Panc1 (cell line): ENCODE data around the gene EDEM3. TPM values are rescaled to one million over a fixed set of nuclear protein-coding genes. Genes with fewer than 3 reads are reported as not detected.

Experiments used
- ATAC-seq: fragments of 200-7000 bp; cut with Tn5 transposase; 2 replicates; pipeline ENCODE4 v1.9.1; 2020; ENCODE audit warnings: mild to moderate bottlenecking, moderate library complexity
- BruUV-seq: library from RNA; stranded (reverse); fragments of 400-500 nt; replicated peaks from 2 replicates; lab custom pipeline; 2021; lab: Mats Ljungman, UMichigan
- CTCF ChIA-PET: fragments of 300-600 bp; sonication (Branson Sonifier 250); formaldehyde crosslinking; loops from one replicate; lab custom pipeline; 2022; ENCODE audit warnings: antibody characterized with exemption; lab: Charles Lee
- POLR2A ChIA-PET: fragments of 300-600 bp; sonication (Branson Sonifier 250); formaldehyde crosslinking; loops from one replicate; lab custom pipeline; 2022; ENCODE audit warnings: antibody characterized with exemption; lab: Charles Lee
- DNase-seq: peaks from one replicate; pipeline ENCODE4 v3.0.0-alpha.2; 2010; ENCODE audit warnings: low read depth, low spot score
- H3K27ac ChIP-seq: 2 replicates; pipeline ENCODE4 v1.5.1; 2011; ENCODE audit warnings: mild to moderate bottlenecking, low read length, inconsistent platforms
- H3K27me3 ChIP-seq: fragments of 200-500 bp; sonication (Bioruptor generic); 2 replicates; pipeline ENCODE4 v1.6.0; 2014; ENCODE audit warnings: low read length, inconsistent platforms; ENCODE audit not compliant: control insufficient read depth, insufficient read depth
- H3K36me3 ChIP-seq: fragments of 200-500 bp; sonication (Bioruptor generic); 2 replicates; pipeline ENCODE4 v1.5.1; 2014; ENCODE audit warnings: inconsistent platforms, mild to moderate bottlenecking, low read length, moderate library complexity; ENCODE audit not compliant: control insufficient read depth, insufficient read depth
- H3K4me1 ChIP-seq: 2 replicates; pipeline ENCODE4 v1.5.1; 2011; ENCODE audit warnings: inconsistent platforms, mild to moderate bottlenecking, low read length, moderate library complexity; ENCODE audit not compliant: control insufficient read depth, insufficient read depth
- H3K4me3 ChIP-seq, 2 experiments: 2 replicates each; pipeline ENCODE4 v1.5.1; 2011 to 2012; ENCODE audit warnings: low read depth in 2 of 2, low read length in 2 of 2, mild to moderate bottlenecking in 2 of 2, inconsistent platforms in 1 of 2, moderate library complexity in 1 of 2
- H3K9me3 ChIP-seq: fragments of 200-500 bp; sonication (Bioruptor generic); 2 replicates; pipeline ENCODE4 v1.5.1; 2014; ENCODE audit warnings: low read depth, mild to moderate bottlenecking, inconsistent platforms, low read length, moderate library complexity; ENCODE audit not compliant: control insufficient read depth, insufficient read depth
- POLR2AphosphoS5 ChIP-seq: IDR thresholded peaks from 2 replicates; pipeline ENCODE4 v1.6.1; 2012; ENCODE audit warnings: mild to moderate bottlenecking, low read depth, low read length, moderate library complexity
- SIN3A ChIP-seq: IDR thresholded peaks from 2 replicates; pipeline ENCODE4 v1.6.1; 2012; ENCODE audit warnings: low read depth, mild to moderate bottlenecking, low read length, moderate library complexity, borderline replicate concordance; ENCODE audit not compliant: insufficient read depth
- TCF7L2 ChIP-seq: IDR thresholded peaks from 2 replicates; pipeline ENCODE4 v1.6.1; 2011; ENCODE audit warnings: mild to moderate bottlenecking, low read depth, low read length, inconsistent platforms
- in situ Hi-C: cut with HindIII; loops from 2 replicates; pipeline ENCODE4 v1.10.0; 2016; ENCODE audit warnings: low sequenced_read_pairs, low pct_unique_long_range_greater_than_20kb
- intact Hi-C: fragments of 100-400 bp; cut with micrococcal nuclease; formaldehyde crosslinking; loops from one replicate; pipeline ENCODE4 v1.10.0; 2022; ENCODE audit not compliant: unreplicated experiment
- total RNA-seq: library from RNA; stranded (reverse); gene quantifications from one replicate; pipeline ENCODE4 v1.2.1, GENCODE V29; 2021; ENCODE audit not compliant: unreplicated experiment
- TF ChIP-seq, protein P1 (sequence below), 2 experiments: IDR thresholded peaks; 2 replicates each; pipeline ENCODE4 v1.6.1; 2011 to 2012; ENCODE audit warnings: low read depth in 2 of 2, control low read depth in 1 of 2, low read length in 1 of 2, mild to moderate bottlenecking in 1 of 2, moderate library complexity in 1 of 2; ENCODE audit not compliant: insufficient read depth in 1 of 2
- TF ChIP-seq, protein P2 (sequence below): fragments of 450-650 bp; IDR thresholded peaks from 2 replicates; pipeline ENCODE4 v1.5.1; 2017; ENCODE audit warnings: mild to moderate bottlenecking

EDEM3 gene
- total RNA-seq, 1 experiment from 2014 or later: 17.4 TPM

DNA sequence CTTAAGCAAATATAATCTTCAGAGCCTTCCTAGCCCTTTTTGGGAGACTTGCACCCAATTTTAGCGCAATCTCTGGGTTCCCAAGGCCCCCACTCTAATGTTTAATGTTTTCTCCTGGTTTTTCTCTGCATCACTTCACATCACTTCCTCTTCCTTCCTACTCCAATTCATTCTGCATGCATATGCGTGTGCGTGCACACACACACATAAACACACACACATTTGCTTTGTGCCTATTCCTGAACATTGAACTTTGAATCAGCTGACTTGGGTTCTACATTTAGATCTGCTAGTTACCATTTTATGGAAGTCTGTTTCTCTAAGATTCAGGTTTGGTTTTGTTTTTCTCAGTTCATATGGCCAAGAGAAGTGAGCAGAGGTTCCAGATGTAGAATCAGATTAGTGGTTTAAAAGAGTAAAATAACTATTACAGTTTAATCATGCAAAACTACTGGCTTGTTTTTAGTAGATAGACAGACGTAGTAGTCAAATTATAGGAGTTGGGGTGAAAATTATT, 7.4 kb upstream of the EDEM3 start:
- intact Hi-C loops: no loop called here
- Histone ChIP-seq H3K36me3 (no peaks in the 10 kb centered on the region), H3K4me1 (no peaks in the 10 kb centered on the region; the same call in 1 of the 2 replicates), H3K27me3 (peaks cover 13% of the 10 kb centered on the region), H3K4me3 (no peak overlapping the region), H3K27ac (no peak overlapping the region), H3K9me3 (no peaks in the 10 kb centered on the region)
- no TSS peak for BruUV-seq
- no peak for TF ChIP-seq TCF7L2
- TF ChIP-seq, protein P1, sequence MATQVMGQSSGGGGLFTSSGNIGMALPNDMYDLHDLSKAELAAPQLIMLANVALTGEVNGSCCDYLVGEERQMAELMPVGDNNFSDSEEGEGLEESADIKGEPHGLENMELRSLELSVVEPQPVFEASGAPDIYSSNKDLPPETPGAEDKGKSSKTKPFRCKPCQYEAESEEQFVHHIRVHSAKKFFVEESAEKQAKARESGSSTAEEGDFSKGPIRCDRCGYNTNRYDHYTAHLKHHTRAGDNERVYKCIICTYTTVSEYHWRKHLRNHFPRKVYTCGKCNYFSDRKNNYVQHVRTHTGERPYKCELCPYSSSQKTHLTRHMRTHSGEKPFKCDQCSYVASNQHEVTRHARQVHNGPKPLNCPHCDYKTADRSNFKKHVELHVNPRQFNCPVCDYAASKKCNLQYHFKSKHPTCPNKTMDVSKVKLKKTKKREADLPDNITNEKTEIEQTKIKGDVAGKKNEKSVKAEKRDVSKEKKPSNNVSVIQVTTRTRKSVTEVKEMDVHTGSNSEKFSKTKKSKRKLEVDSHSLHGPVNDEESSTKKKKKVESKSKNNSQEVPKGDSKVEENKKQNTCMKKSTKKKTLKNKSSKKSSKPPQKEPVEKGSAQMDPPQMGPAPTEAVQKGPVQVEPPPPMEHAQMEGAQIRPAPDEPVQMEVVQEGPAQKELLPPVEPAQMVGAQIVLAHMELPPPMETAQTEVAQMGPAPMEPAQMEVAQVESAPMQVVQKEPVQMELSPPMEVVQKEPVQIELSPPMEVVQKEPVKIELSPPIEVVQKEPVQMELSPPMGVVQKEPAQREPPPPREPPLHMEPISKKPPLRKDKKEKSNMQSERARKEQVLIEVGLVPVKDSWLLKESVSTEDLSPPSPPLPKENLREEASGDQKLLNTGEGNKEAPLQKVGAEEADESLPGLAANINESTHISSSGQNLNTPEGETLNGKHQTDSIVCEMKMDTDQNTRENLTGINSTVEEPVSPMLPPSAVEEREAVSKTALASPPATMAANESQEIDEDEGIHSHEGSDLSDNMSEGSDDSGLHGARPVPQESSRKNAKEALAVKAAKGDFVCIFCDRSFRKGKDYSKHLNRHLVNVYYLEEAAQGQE (IDR thresholded peaks at IDR 0.05; ENCODE audit: insufficient read depth in 1 of 2, low read depth in 2 of 2, low read length in 1 of 2): no peak
- TF ChIP-seq, protein P2, sequence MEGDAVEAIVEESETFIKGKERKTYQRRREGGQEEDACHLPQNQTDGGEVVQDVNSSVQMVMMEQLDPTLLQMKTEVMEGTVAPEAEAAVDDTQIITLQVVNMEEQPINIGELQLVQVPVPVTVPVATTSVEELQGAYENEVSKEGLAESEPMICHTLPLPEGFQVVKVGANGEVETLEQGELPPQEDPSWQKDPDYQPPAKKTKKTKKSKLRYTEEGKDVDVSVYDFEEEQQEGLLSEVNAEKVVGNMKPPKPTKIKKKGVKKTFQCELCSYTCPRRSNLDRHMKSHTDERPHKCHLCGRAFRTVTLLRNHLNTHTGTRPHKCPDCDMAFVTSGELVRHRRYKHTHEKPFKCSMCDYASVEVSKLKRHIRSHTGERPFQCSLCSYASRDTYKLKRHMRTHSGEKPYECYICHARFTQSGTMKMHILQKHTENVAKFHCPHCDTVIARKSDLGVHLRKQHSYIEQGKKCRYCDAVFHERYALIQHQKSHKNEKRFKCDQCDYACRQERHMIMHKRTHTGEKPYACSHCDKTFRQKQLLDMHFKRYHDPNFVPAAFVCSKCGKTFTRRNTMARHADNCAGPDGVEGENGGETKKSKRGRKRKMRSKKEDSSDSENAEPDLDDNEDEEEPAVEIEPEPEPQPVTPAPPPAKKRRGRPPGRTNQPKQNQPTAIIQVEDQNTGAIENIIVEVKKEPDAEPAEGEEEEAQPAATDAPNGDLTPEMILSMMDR: no peak
- TF ChIP-seq POLR2AphosphoS5: no peak
- no peak for TF ChIP-seq SIN3A
- no peak for DNase-seq
- CTCF ChIA-PET: no interaction called here
- in situ Hi-C loops: no loop called here
- no peak for ATAC-seq
- POLR2A ChIA-PET: no interaction called here

DNA sequence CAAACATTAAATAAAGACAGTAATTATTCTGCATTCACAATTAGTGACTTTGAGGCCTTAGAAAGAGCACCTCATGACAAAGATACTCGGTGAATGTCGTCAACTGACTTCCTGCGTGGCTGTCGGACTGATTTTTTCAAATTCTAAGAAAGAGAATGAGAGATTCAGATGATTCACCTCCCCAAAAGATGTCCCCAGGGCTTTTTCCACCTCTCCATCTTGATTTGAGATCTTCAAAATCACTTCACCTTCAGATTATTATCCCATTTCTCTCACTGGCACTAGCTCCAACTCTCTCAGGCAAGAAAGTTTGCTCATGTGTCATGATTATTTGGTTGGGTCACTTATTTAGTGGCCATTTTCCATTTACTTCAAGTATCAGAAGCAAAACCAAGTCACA, 5.0 kb upstream of the EDEM3 start:
- ATAC-seq (no peak), DNase-seq (no peak)
- CTCF ChIA-PET: no interaction called here
- Histone ChIP-seq H3K4me3 (no peak overlapping the region), H3K36me3 (no peaks in the 10 kb centered on the region; the same call in 1 of the 2 replicates), H3K27ac (no peak overlapping the region), H3K27me3 (peaks cover 13% of the 10 kb centered on the region), H3K9me3 (no peaks in the 10 kb centered on the region), H3K4me1 (no peaks in the 10 kb centered on the region; the same call in 1 of the 2 replicates)
- in situ Hi-C loops (no loop called here), intact Hi-C loops (no loop called here)
- no TSS peak for BruUV-seq
- TF ChIP-seq, protein P2: no peak
- TF ChIP-seq POLR2AphosphoS5 (no peak), TCF7L2 (no peak)
- POLR2A ChIA-PET: no interaction called here
